Measurements from ENCODE around the gene OCRL.
"Not testable (repeated sequence)": the region's sequence is repeated elsewhere in the genome, so short reads cannot be mapped to it uniquely, and the experiment has no call there.

The OCRL gene

GRCh38 chrX:129534816-129535578 is 5.1 kb upstream of the OCRL start:
- DNase-seq (ENCODE audit: low spot score): no peak

- DNase-seq (ENCODE audit: low spot score): no peak
These were observed 694 bp downstream of the OCRL start for GRCh38 chrX:129540722-129541184.

GRCh38 chrX:129544780-129545179 is 4.7 kb downstream of the OCRL start:
- DNase-seq (ENCODE audit: low spot score): no peak

- no peak for DNase-seq (ENCODE audit: low spot score)
These were observed 5.3 kb downstream of the OCRL start for GRCh38 chrX:129545408-129545807.

- DNase-seq (ENCODE audit: low spot score): no peak
These were observed 9.1 kb downstream of the OCRL start for GRCh38 chrX:129549124-129549523.

GRCh38 chrX:129553619-129554288 is 13.7 kb downstream of the OCRL start:
- DNase-seq (ENCODE audit: low spot score): no peak

- DNase-seq (ENCODE audit: low spot score): not testable (repeated sequence)
These were observed 14.8 kb downstream of the OCRL start for GRCh38 chrX:129554816-129555215.

GRCh38 chrX:129556806-129557315 is 16.8 kb downstream of the OCRL start:
- DNase-seq (ENCODE audit: low spot score): no peak

GRCh38 chrX:129557844-129558480 is 17.9 kb downstream of the OCRL start:
- DNase-seq (ENCODE audit: low spot score): no peak

- no peak for DNase-seq (ENCODE audit: low spot score)
These were observed 19.7 kb downstream of the OCRL start for GRCh38 chrX:129559783-129560182.

GRCh38 chrX:129561453-129561852 is 21.4 kb downstream of the OCRL start:
- no peak for DNase-seq (ENCODE audit: low spot score)

GRCh38 chrX:129564345-129564744 is 24.3 kb downstream of the OCRL start:
- DNase-seq (ENCODE audit: low spot score): not testable (repeated sequence)

- no peak for DNase-seq (ENCODE audit: low spot score)
These were observed 25.1 kb downstream of the OCRL start for GRCh38 chrX:129565046-129565650.

- no peak for DNase-seq (ENCODE audit: low spot score)
These were observed 26.0 kb downstream of the OCRL start for GRCh38 chrX:129566073-129566472.

- no peak for DNase-seq (ENCODE audit: low spot score)
These were observed 28.3 kb downstream of the OCRL start for GRCh38 chrX:129568349-129568748.

- DNase-seq (ENCODE audit: low spot score): no peak
These were observed 32.4 kb downstream of the OCRL start for GRCh38 chrX:129572422-129572821.

GRCh38 chrX:129573652-129574051 is 33.6 kb downstream of the OCRL start:
- DNase-seq (ENCODE audit: low spot score): not testable (repeated sequence)

- peak; percentile 24 for DNase-seq (ENCODE audit: low spot score)
These were observed 34.2 kb downstream of the OCRL start for GRCh38 chrX:129574214-129574613.

GRCh38 chrX:129576539-129576938 is 36.5 kb downstream of the OCRL start:
- DNase-seq (ENCODE audit: low spot score): no peak

- no peak for DNase-seq (ENCODE audit: low spot score)
These were observed 37.4 kb downstream of the OCRL start for GRCh38 chrX:129577473-129577872.

- DNase-seq (ENCODE audit: low spot score): no peak
These were observed 37.8 kb downstream of the OCRL start for GRCh38 chrX:129577877-129578276.

- no peak for DNase-seq (ENCODE audit: low spot score)
These were observed 41.8 kb downstream of the OCRL start for GRCh38 chrX:129581904-129582303.
